GM19099 (cell line): ENCODE data around the gene RNF208.

Source experiments
- POLR2A ChIP-seq: IDR thresholded peaks from 3 replicates; pipeline ENCODE4 v1.6.1; 2011; ENCODE audit warnings: low read depth; ENCODE audit not compliant: insufficient read length; ENCODE audit errors: extremely low read depth

Gene RNF208

GRCh38 chr9:137222190-137223077 is at the start of gene RNF208:
TSS of gene RNF208 (minus strand) at chr9:137222240. CDS start at chr9:137221212, 1,028 bp downstream.
- no peak for TF ChIP-seq POLR2A

- TF ChIP-seq POLR2A = no peak
Measured at GRCh38 chr9:137271696-137272076, 49.6 kb upstream of the RNF208 start.

- no peak for TF ChIP-seq POLR2A
Measured at GRCh38 chr9:137270929-137271695, 49.1 kb upstream of the RNF208 start.

- peak; percentile 42 for TF ChIP-seq POLR2A
Measured at GRCh38 chr9:137269231-137269772, 47.3 kb upstream of the RNF208 start.

- no peak for TF ChIP-seq POLR2A
Measured at GRCh38 chr9:137268538-137269201, 46.6 kb upstream of the RNF208 start.

- no peak for TF ChIP-seq POLR2A
Measured at GRCh38 chr9:137267933-137268355, 45.9 kb upstream of the RNF208 start.

GRCh38 chr9:137266585-137267453 is 44.8 kb upstream of the RNF208 start:
- no peak for TF ChIP-seq POLR2A

- no peak for TF ChIP-seq POLR2A
Measured at GRCh38 chr9:137266162-137266527, 44.1 kb upstream of the RNF208 start.

GRCh38 chr9:137265496-137266161 is 43.6 kb upstream of the RNF208 start:
- no peak for TF ChIP-seq POLR2A

- TF ChIP-seq POLR2A = no peak
Measured at GRCh38 chr9:137264067-137264466, 42.0 kb upstream of the RNF208 start.

- TF ChIP-seq POLR2A = no peak
Measured at GRCh38 chr9:137263506-137263905, 41.5 kb upstream of the RNF208 start.

- no peak for TF ChIP-seq POLR2A
Measured at GRCh38 chr9:137262909-137263285, 40.9 kb upstream of the RNF208 start.

- TF ChIP-seq POLR2A = no peak
Measured at GRCh38 chr9:137256856-137257255, 34.8 kb upstream of the RNF208 start.

- no peak for TF ChIP-seq POLR2A
Measured at GRCh38 chr9:137256362-137256761, 34.3 kb upstream of the RNF208 start.
